ENCODE results near the gene ZNF341. TPM values are rescaled to one million over a fixed set of nuclear protein-coding genes. Genes with fewer than 3 reads are reported as not detected.

Gene ZNF341
- total and polyA plus RNA-seq, 2 donors (not counting 1 experiment from before 2014, with no cell fraction given) = 9.1 to 10.9 TPM

DNA sequence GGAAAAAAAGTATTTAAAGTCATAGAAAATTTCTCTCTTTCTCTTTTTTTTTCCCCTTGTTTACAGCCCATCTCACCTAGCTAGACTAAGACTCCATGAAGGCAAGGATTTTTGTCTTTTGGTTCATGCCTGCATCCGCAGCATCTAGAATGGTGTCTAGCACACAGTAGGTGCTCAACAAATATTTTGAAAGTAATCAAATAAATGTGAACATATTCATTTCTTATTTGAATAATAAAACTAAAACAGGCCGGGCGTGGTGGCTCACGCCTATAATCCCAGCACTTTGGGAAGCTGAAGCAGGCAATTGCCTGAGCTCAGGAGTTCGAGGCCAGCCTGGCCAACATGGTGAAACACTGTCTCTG lies 4.7 kb upstream of the ZNF341 start:
- no peaks in the 10 kb centered on the region for H3K9me3 Mint-ChIP-seq (ENCODE audit: insufficient read depth)
- Histone ChIP-seq H3K4me2 (replicated peaks; ENCODE audit: low read depth, low read length, poor library complexity, severe bottlenecking) (no peak overlapping the region), H3K9ac (ENCODE audit: low read length) (no peak overlapping the region), H3K79me2 (ENCODE audit: control insufficient read depth, insufficient read depth, low read length) (no peaks in the 10 kb centered on the region), H2AFZ (ENCODE audit: insufficient read depth, low read depth, low read length, poor library complexity, severe bottlenecking) (no peak overlapping the region), H3K9me3 (ENCODE audit: control extremely low read depth in 1 of 3, control insufficient read depth in 2 of 3, insufficient read depth in 1 of 3, low read length in 2 of 3) (no peaks in the 10 kb centered on the region), H3K36me3 (replicated peaks in 1 of 2; ENCODE audit: control extremely low read depth in 1 of 2, control insufficient read depth in 1 of 2, extremely low read depth in 1 of 2, insufficient read depth in 2 of 2, low read length in 1 of 2) (no peaks in the 10 kb centered on the region), H3K27me3 (replicated peaks in 1 of 4; ENCODE audit: control extremely low read depth in 1 of 4, control insufficient read depth in 3 of 4, insufficient read depth in 4 of 4, low read length in 3 of 4) (no peaks in the 10 kb centered on the region), H3K27ac (ENCODE audit: low read length in 2 of 2) (no peak overlapping the region), H4K20me1 (ENCODE audit: control insufficient read depth, insufficient read depth, low read length, poor library complexity, severe bottlenecking) (no peaks in the 10 kb centered on the region), H3K4me3 (ENCODE audit: control extremely low read depth in 1 of 5, extremely low read depth in 1 of 5, insufficient read depth in 1 of 5, low read depth in 2 of 5, low read length in 4 of 5) (no peak overlapping the region), H3K4me1 (ENCODE audit: control insufficient read depth in 2 of 2, insufficient read depth in 2 of 2, low read length in 2 of 2) (peaks cover 0 to 6% of the 10 kb centered on the region in 2 donors)
- TF ChIP-seq, protein P1, sequence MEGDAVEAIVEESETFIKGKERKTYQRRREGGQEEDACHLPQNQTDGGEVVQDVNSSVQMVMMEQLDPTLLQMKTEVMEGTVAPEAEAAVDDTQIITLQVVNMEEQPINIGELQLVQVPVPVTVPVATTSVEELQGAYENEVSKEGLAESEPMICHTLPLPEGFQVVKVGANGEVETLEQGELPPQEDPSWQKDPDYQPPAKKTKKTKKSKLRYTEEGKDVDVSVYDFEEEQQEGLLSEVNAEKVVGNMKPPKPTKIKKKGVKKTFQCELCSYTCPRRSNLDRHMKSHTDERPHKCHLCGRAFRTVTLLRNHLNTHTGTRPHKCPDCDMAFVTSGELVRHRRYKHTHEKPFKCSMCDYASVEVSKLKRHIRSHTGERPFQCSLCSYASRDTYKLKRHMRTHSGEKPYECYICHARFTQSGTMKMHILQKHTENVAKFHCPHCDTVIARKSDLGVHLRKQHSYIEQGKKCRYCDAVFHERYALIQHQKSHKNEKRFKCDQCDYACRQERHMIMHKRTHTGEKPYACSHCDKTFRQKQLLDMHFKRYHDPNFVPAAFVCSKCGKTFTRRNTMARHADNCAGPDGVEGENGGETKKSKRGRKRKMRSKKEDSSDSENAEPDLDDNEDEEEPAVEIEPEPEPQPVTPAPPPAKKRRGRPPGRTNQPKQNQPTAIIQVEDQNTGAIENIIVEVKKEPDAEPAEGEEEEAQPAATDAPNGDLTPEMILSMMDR (IDR thresholded peaks at IDR 0.05) = no peak
- no peak for TF ChIP-seq EZH2 (IDR thresholded peaks at IDR 0.05; ENCODE audit: borderline replicate concordance, insufficient read depth, low read depth, low read length, poor library complexity, severe bottlenecking)
- DNase-seq (no peak), ATAC-seq (ENCODE audit: low read depth) (no peak)
- POLR2A ChIA-PET = interaction anchor here (0.6 kb wide), 1 partner anchor 71 kb away, joined by 3 read pairs; no protein-coding TSS in a partner anchor
- peaks cover 3% of the 10 kb centered on the region for H3K4me1 Mint-ChIP-seq
- WGBS (ENCODE audit: insufficient coverage) = 97% methylated on average over 4 of the region's 5 CpGs
- intact Hi-C loops (cut with micrococcal nuclease) = no loop called here
- no peak overlapping the region for H3K4me3 Mint-ChIP-seq
- no peaks in the 10 kb centered on the region for H3K27me3 Mint-ChIP-seq
- H3K27ac Mint-ChIP-seq = no peak overlapping the region
- CTCF ChIA-PET = interaction anchor here (0.7 kb wide), 1 partner anchor 13 kb away, joined by 3 read pairs; no protein-coding TSS in a partner anchor

DNA sequence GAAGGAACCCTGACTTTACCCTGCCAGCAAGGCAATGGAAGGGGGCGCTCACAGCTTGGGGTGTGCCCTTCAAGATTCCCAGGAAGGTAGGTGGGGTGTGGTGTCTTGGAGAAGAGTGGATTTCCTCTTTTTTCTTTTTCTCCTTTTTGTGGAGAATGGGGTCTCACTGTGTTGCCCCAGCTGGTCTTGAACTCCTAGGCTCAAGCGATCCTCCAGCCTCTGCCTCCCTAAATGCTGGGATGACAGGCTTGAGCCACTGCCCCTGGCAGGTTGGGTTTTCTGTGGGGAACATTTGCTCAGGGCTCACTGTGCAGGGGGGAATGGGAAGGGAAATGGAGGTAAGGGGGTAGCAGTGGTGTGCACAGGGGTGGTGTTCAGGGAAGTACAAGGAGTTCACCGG lies 4.0 kb upstream of the ZNF341 start:
- 100% methylated on average over 2 of the region's 3 CpGs for WGBS (ENCODE audit: insufficient coverage)
- Histone ChIP-seq H3K27ac (ENCODE audit: low read length in 2 of 2) (no peak overlapping the region), H3K36me3 (replicated peaks in 1 of 2; ENCODE audit: control extremely low read depth in 1 of 2, control insufficient read depth in 1 of 2, extremely low read depth in 1 of 2, insufficient read depth in 2 of 2, low read length in 1 of 2) (no peaks in the 10 kb centered on the region), H3K4me1 (ENCODE audit: control insufficient read depth in 2 of 2, insufficient read depth in 2 of 2, low read length in 2 of 2) (peaks cover 3 to 10% of the 10 kb centered on the region in 2 donors), H4K20me1 (ENCODE audit: control insufficient read depth, insufficient read depth, low read length, poor library complexity, severe bottlenecking) (no peaks in the 10 kb centered on the region), H3K4me3 (ENCODE audit: control extremely low read depth in 1 of 5, extremely low read depth in 1 of 5, insufficient read depth in 1 of 5, low read depth in 2 of 5, low read length in 4 of 5) (no peak overlapping the region), H3K4me2 (replicated peaks; ENCODE audit: low read depth, low read length, poor library complexity, severe bottlenecking) (no peak overlapping the region), H3K79me2 (ENCODE audit: control insufficient read depth, insufficient read depth, low read length) (no peaks in the 10 kb centered on the region), H3K27me3 (replicated peaks in 1 of 4; ENCODE audit: control extremely low read depth in 1 of 4, control insufficient read depth in 3 of 4, insufficient read depth in 4 of 4, low read length in 3 of 4) (no peaks in the 10 kb centered on the region), H3K9me3 (ENCODE audit: control extremely low read depth in 1 of 3, control insufficient read depth in 2 of 3, insufficient read depth in 1 of 3, low read length in 2 of 3) (peaks cover 0 to 3% (median 0%) of the 10 kb centered on the region in 3 donors), H3K9ac (ENCODE audit: low read length) (no peak overlapping the region), H2AFZ (ENCODE audit: insufficient read depth, low read depth, low read length, poor library complexity, severe bottlenecking) (no peak overlapping the region)
- ATAC-seq (ENCODE audit: low read depth) (no peak), DNase-seq (no peak)
- CTCF ChIA-PET = interaction anchor here (1.0 kb wide), 1 partner anchor 7 kb away, joined by 4 read pairs; the partner anchor contains the start of gene PXMP4
- Mint-ChIP-seq H3K27me3 (no peaks in the 10 kb centered on the region), H3K27ac (peak overlapping the region; percentile 15), H3K4me3 (no peak overlapping the region), H3K9me3 (ENCODE audit: insufficient read depth) (no peaks in the 10 kb centered on the region), H3K4me1 (peaks cover 7% of the 10 kb centered on the region)
- intact Hi-C loops (cut with micrococcal nuclease) = no loop called here
- POLR2A ChIA-PET = interaction anchor here (0.5 to 1.0 kb wide), 2 partner anchors 47 to 57 kb away, joined by 6 to 9 read pairs; no protein-coding TSS in a partner anchor
- no peak for TF ChIP-seq EZH2 (IDR thresholded peaks at IDR 0.05; ENCODE audit: borderline replicate concordance, insufficient read depth, low read depth, low read length, poor library complexity, severe bottlenecking)
- TF ChIP-seq, protein P1 (IDR thresholded peaks at IDR 0.05) = no peak
